ENCODE results near the gene SERPINE2.

SERPINE2 gene

DNA sequence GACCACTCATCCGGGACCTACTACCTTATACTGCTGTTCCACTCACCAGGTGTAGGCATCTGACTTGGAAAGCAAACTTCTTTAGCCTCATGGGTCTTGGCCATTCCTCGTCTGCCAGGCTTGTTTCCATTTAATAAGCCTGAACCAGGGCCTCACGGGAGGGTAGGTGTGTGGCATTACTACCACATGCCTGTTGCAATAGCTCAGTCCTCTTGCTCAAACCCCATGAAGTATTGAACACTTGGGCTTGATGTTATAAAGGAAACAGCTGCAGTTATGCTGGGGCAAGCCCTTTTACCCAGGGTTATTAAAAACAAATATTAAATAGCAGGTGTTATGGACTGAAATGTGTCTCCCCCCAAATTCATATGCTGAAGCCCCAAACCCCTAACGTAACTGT, 60.6 kb downstream of the SERPINE2 start:
- TF ChIP-seq, protein P1, sequence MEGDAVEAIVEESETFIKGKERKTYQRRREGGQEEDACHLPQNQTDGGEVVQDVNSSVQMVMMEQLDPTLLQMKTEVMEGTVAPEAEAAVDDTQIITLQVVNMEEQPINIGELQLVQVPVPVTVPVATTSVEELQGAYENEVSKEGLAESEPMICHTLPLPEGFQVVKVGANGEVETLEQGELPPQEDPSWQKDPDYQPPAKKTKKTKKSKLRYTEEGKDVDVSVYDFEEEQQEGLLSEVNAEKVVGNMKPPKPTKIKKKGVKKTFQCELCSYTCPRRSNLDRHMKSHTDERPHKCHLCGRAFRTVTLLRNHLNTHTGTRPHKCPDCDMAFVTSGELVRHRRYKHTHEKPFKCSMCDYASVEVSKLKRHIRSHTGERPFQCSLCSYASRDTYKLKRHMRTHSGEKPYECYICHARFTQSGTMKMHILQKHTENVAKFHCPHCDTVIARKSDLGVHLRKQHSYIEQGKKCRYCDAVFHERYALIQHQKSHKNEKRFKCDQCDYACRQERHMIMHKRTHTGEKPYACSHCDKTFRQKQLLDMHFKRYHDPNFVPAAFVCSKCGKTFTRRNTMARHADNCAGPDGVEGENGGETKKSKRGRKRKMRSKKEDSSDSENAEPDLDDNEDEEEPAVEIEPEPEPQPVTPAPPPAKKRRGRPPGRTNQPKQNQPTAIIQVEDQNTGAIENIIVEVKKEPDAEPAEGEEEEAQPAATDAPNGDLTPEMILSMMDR (IDR thresholded peaks at IDR 0.05; ENCODE audit: low read depth, low read length): no peak
- no peak overlapping the region for H3K4me3 ChIP-seq (ENCODE audit: low read depth, low read length)

DNA sequence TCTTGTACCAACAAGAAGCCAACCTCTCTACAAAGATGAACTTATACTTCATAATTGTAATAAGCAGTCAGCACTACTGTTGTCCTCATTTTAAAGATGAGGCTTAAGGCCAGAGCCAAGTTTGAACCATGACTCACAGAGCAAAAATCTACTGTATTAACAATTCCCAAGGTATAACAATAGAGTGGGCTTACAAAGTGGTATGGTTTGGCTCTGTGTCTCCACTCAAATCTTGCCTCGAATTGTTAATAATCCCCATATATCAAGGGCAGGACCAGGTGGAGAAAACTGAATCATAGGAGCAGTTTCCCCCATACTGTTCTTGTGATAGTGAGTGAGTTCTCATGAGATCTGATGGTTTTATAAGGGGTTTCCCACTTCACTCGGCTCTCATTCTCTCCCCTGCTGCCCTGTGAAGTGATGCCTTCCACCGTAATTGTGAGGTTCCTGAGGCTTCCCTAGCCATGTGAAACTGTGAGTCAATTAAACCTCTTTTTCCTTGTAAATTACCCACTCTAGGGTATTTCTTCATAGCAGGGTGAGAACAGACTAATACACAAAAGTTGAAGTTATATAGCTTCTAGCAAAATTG, 62.4 kb downstream of the SERPINE2 start:
- TF ChIP-seq, protein P1 (IDR thresholded peaks at IDR 0.05; ENCODE audit: low read depth, low read length): no peak
- H3K4me3 ChIP-seq (ENCODE audit: low read depth, low read length): no peak overlapping the region

DNA sequence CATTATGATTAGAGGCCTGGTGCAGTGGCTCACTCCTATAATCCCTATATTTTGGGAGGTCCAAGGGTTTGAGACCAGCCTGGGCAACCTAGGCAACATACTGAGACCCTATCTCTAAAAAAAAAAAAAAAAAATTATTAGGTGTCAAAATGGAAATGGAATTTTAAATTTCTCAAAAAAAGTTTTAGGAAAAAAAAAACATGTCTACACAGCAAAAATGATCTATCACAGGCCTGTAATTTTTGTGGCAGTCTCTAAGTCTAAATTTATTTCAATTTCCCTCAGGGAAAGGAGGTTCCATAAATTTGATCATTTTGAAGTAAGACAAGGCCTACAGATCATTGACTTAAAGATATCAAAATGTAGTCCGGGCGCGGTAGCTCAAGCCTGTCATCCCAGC, 65.5 kb downstream of the SERPINE2 start:
- H3K4me3 ChIP-seq (ENCODE audit: low read depth, low read length): no peak overlapping the region
- TF ChIP-seq, protein P1 (IDR thresholded peaks at IDR 0.05; ENCODE audit: low read depth, low read length): no peak

DNA sequence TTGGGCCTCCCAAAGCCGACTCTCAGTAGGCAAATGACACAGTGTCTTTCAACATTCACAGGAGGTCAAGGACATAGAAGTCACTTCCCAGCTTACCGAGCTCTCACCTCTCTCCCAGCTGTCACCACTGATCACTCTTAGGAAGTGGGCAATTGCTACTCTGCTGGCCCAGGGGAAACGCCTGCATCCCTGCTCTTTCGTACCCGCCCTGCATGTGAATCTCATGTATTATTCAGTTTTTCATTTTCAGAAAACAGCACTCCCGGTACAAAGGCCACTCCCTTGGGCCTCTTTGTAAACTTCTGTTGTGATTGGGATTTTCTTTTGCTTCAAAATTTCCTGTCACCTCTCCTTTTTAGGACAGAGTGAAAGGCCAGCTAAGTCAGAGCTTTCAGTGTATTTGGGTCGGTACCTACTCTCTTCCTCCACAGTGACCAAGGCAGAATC, 66.4 kb downstream of the SERPINE2 start:
- no peak overlapping the region for H3K4me3 ChIP-seq (ENCODE audit: low read depth, low read length)
- TF ChIP-seq, protein P1 (IDR thresholded peaks at IDR 0.05; ENCODE audit: low read depth, low read length): no peak

DNA sequence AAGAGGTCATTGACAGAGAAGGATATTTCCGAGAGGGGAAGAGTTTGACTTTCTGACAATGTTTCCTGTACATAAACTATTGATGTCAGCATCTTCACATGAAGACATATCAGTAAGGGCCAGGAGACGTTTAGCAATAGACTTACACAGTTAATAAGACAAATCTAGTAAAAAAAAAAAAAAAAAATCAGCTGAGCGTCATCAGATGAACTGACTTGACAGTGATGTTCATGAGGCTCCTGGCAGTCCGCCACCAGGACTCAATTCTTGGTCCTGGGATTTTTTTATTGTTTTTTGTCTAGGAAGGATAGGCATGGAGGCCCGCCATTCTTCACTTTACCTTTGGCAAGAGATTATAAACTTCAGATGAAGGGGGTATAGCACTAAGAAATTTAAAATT, 67.4 kb downstream of the SERPINE2 start:
- TF ChIP-seq, protein P1 (IDR thresholded peaks at IDR 0.05; ENCODE audit: low read depth, low read length): no peak
- no peak overlapping the region for H3K4me3 ChIP-seq (ENCODE audit: low read depth, low read length)

DNA sequence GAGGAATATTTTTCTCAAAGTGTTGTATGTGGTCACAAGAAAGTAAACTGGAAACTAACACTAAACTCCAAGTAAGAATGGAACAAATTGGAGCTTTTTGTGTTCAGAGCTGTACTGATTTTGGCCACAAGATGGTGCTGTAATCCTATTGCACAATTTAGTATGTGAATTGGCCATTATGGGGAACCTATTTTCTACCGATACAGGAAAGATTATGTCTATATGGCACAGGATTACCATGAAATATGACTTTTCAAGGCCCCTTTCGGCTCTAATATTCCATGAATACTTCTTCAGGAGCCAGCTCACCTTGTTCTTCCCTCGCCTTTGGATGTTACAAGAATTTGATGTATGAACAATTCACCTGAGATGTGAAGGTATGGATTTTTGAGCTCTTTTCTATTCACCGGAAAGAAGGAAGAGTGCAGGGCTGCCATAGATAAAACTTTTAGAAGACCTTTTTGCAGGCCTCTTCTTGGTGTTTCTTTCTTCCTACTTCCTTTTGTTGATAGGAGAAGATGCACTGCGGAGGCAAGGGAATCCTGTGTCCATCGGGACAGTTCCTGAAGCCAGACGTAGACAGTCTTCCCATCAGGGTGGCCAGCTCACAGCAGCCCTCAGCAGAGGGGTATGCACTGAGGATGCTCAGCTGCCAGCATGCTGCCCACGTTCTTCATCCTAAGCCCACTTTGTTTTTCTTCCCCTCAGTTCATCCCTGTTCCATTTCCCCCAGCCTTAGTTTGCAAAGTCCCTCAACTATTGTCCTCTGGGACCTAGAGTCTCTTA, 68.5 kb downstream of the SERPINE2 start:
- TF ChIP-seq, protein P1 (IDR thresholded peaks at IDR 0.05; ENCODE audit: low read depth, low read length): peak; percentile 60; the same call in 1 of the 2 replicates

DNA sequence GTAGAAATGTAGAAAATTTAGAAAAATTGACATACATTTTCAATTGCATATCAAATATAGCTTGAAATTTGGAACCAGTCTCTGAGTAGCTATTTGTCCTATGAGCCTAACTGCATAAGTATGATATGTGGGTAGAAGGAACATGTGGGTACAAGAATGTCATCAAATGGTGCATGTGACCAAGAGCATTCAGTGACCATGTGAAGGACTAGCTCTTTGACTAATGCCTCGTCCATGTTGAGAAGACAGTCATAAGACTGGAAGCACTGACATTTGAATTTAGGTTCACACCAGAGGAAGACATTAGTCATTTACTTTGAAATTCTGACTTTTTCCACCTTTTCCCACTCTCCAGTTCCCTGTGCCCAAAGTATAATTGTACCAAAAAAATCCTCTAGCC, 69.2 kb downstream of the SERPINE2 start:
- TF ChIP-seq, protein P1 (IDR thresholded peaks at IDR 0.05; ENCODE audit: low read depth, low read length): no peak

More for the DNA sequence above, 68.5 kb downstream of the SERPINE2 start:
- H3K4me3 ChIP-seq (ENCODE audit: low read depth, low read length): no peak overlapping the region

More for the DNA sequence above, 69.2 kb downstream of the SERPINE2 start:
- no peak overlapping the region for H3K4me3 ChIP-seq (ENCODE audit: low read depth, low read length)
